Measurements from ENCODE around the gene BTC.
A peak's percentile ranks its signal among the peaks of the same experiment; 100 is the strongest.
"Not testable (repeated sequence)": the region's sequence is repeated elsewhere in the genome, so short reads cannot be mapped to it uniquely, and the experiment has no call there.

BTC gene

GRCh38 chr4:74724979-74725378 is 69.3 kb downstream of the BTC start:
- Histone ChIP-seq H3K27me3 (ENCODE audit: insufficient read depth, low read length) (peaks cover 23% of the 10 kb centered on the region), H3K36me3 (ENCODE audit: insufficient read depth, low read length) (no peaks in the 10 kb centered on the region), H3K4me1 (ENCODE audit: control insufficient read depth, insufficient read depth, low read length, unreplicated experiment) (no peaks in the 10 kb centered on the region), H3K4me3 (ENCODE audit: low read depth, low read length) (no peak overlapping the region), H2AFZ (ENCODE audit: low read length, unreplicated experiment) (peak overlapping the region; percentile 60), H3K27ac (ENCODE audit: low read depth, low read length) (no peak overlapping the region), H3K79me2 (ENCODE audit: control insufficient read depth, insufficient read depth, low read length, unreplicated experiment) (no peaks in the 10 kb centered on the region)

DNA sequence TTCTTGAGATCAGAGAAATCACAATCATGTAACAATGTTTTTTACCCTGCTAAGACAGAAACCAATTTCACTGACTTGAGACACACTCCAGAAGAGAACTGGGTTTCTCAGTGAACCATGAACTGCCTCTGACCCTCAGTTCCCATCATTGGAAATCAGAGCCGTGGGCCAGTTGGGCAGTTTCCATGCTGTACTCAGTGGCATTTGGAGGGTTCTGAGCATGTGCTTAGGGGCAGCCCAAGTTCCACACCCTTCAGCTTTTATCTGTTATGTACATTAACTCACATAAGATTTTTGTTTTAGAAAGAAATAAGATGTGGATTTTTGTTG is 77.9 kb downstream of the BTC start:
- no peaks in the 10 kb centered on the region for H3K79me2 ChIP-seq (ENCODE audit: control insufficient read depth, insufficient read depth, low read length, unreplicated experiment)
- peaks cover 4% of the 10 kb centered on the region for H3K4me1 ChIP-seq (ENCODE audit: control insufficient read depth, insufficient read depth, low read length, unreplicated experiment)
- H2AFZ ChIP-seq (ENCODE audit: low read length, unreplicated experiment): peak overlapping the region; percentile 43
- H3K27me3 ChIP-seq (ENCODE audit: insufficient read depth, low read length): no peaks in the 10 kb centered on the region
- H3K36me3 ChIP-seq (ENCODE audit: insufficient read depth, low read length): no peaks in the 10 kb centered on the region
- no peak overlapping the region for H3K4me3 ChIP-seq (ENCODE audit: low read depth, low read length)
- H3K27ac ChIP-seq (ENCODE audit: low read depth, low read length): no peak overlapping the region

GRCh38 chr4:74715706-74716435 is 78.5 kb downstream of the BTC start:
- no peaks in the 10 kb centered on the region for H3K36me3 ChIP-seq (ENCODE audit: insufficient read depth, low read length)
- H3K27ac ChIP-seq (ENCODE audit: low read depth, low read length): no peak overlapping the region
- H3K79me2 ChIP-seq (ENCODE audit: control insufficient read depth, insufficient read depth, low read length, unreplicated experiment): no peaks in the 10 kb centered on the region
- peak overlapping the region; percentile 77 for H2AFZ ChIP-seq (ENCODE audit: low read length, unreplicated experiment)
- peaks cover 4% of the 10 kb centered on the region; the same call in 1 of the 2 replicates for H3K27me3 ChIP-seq (ENCODE audit: insufficient read depth, low read length)
- peaks cover 4% of the 10 kb centered on the region for H3K4me1 ChIP-seq (ENCODE audit: control insufficient read depth, insufficient read depth, low read length, unreplicated experiment)
- peak overlapping the region; percentile 38; the same call in 1 of the 2 replicates for H3K4me3 ChIP-seq (ENCODE audit: low read depth, low read length)

DNA sequence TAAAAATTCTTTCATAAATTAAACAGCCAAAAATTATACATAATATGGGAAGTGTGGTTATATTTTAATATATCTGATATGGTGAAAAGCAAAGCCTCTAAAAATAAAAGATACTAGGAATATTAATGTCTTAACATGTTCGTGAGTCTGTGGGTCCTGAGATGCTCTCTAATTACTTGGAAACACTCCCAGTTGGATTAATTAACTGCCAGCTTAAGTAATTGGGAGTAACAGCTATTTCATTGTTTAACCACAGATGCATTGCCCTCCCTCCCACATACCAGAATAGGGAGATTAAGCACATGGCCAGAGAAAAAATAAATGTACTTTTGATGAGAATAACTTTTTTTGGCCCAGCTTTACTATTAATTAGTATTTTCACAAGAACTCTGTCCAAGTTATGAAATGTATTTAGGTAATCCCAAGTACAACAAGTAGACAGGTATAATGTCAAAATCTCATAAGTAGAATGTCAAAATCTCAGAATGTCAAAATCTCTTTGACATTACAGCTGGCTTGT is 79.7 kb downstream of the BTC start:
- Histone ChIP-seq H3K27ac (ENCODE audit: low read depth, low read length) (no peak overlapping the region), H3K79me2 (ENCODE audit: control insufficient read depth, insufficient read depth, low read length, unreplicated experiment) (no peaks in the 10 kb centered on the region), H3K4me3 (ENCODE audit: low read depth, low read length) (no peak overlapping the region), H2AFZ (ENCODE audit: low read length, unreplicated experiment) (no peak overlapping the region), H3K27me3 (ENCODE audit: insufficient read depth, low read length) (peaks cover 5% of the 10 kb centered on the region; the same call in 1 of the 2 replicates), H3K4me1 (ENCODE audit: control insufficient read depth, insufficient read depth, low read length, unreplicated experiment) (peaks cover 4% of the 10 kb centered on the region), H3K36me3 (ENCODE audit: insufficient read depth, low read length) (no peaks in the 10 kb centered on the region)

GRCh38 chr4:74708135-74708534 is 86.2 kb downstream of the BTC start:
- not testable (repeated sequence) for H3K27ac ChIP-seq (ENCODE audit: low read depth, low read length); H3K36me3 ChIP-seq (ENCODE audit: insufficient read depth, low read length); H2AFZ ChIP-seq (ENCODE audit: low read length, unreplicated experiment); H3K79me2 ChIP-seq (ENCODE audit: control insufficient read depth, insufficient read depth, low read length, unreplicated experiment); H3K4me3 ChIP-seq (ENCODE audit: low read depth, low read length); H3K4me1 ChIP-seq (ENCODE audit: control insufficient read depth, insufficient read depth, low read length, unreplicated experiment)
- H3K27me3 ChIP-seq (ENCODE audit: insufficient read depth, low read length): peaks cover 17% of the 10 kb centered on the region
